ENCODE results near the gene SCNN1G.

Gene SCNN1G

DNA sequence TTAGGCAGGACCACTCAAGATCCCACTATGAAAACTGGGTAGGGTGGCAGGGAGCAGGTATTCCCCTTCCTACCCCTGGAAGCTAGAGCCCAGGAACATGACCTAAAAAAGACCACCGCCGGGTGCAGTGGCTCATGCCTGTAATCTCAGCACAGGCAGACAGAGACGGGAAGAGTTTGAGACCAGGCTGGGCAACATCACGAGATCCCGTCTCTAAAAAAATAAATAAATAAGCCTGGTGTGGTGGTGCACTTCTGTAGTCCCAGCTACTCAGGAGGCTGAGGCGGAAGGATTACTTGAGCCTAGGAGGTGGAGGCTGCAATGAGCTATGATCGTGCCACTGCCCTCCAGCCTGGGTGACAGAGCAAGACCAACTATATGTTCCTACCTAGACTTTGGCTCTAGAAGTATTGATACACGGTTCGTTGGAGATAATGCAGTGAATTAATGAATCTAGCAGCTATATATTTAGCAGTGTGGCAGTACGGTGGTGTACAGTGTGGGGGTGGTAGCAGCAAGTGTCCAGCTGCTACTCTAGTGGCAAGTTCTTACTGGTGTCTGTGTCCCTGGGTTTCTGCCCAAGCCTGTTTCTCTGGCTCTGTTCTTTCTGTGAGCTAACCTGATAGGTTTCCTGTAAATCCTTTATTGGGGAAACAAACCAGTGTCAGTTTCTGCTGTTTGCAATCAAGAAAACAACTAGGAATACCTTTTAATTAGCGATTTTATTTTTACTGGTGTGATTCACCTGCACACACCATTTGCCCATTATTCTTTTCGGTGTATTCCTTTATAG is 30.0 kb upstream of the SCNN1G start:
- DNase-seq (ENCODE audit: low read depth) = no peak

DNA sequence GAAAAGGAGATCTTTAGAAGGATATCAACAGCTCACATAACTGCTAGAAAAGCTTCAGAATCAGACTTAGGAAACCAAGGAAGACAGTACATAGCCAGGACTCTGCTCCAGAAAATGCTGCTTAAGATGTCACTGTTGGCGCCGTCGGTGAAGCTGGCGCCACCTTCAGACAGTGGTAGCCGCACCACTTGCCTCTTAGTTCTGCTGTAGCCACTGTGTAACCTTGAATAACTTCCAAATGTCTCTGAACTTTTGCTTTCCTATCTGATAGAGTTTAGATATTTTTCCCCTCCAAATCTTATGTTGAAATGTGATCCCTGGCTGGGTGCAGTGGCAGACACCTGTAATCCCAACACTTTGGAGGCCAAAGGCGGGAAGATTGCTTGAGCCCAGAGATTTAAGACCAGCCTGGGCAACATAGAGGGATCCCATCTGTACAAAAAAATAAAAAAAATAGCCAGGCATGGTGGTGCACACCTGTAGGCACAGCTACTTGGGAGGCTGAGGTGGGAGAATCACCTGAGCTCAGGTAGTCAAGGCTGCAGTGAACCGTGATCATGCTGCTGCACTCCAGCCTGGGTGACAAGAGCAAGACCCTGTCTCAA is 27.0 kb upstream of the SCNN1G start:
- DNase-seq (ENCODE audit: low read depth) = no peak

DNA sequence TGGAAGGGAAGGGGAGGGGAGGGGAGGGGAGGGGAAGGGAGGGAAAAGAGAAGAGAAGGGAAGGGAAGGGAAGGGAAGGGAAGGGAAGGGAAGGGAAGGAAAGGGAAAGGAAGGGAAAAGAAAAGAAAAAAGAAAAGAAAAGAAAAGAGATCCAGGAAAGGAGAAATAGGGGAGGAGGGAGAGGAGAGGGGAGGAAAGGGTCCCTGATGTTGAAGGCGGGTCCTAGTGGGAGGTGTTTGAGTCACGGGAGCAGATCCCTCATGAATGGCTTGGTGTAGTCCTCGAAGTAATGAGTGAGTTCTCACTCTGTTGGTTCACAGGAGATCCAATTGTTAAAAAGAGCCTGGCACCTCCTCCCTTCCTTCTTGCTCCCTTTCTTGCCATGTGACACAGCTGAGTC is 26.4 kb upstream of the SCNN1G start:
- no peak for DNase-seq (ENCODE audit: low read depth)

DNA sequence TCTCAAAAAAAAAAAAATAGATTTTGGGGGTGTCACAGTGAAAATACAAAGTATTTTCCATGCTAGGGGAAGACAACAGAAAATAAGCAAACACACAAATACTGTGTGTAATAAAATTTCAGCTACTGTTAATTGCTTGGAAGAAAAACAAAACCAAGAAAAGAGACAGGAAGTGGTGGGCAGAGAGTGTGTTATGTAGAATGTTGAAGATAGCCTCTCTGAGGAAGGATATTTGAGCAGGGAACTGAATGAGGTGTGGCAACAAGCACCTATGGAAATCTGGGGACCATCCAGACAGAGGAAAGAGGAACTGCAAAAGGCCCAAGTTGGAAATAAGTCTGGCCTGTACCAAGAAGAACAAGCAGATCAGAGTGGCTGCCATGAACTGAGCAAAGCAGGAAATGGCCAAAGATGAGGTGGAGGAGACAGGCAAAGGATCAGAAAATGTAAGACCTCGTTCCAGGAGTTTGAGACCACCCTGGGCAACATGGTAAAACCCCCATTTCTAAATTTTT is 25.5 kb upstream of the SCNN1G start:
- no peak for DNase-seq (ENCODE audit: low read depth)

DNA sequence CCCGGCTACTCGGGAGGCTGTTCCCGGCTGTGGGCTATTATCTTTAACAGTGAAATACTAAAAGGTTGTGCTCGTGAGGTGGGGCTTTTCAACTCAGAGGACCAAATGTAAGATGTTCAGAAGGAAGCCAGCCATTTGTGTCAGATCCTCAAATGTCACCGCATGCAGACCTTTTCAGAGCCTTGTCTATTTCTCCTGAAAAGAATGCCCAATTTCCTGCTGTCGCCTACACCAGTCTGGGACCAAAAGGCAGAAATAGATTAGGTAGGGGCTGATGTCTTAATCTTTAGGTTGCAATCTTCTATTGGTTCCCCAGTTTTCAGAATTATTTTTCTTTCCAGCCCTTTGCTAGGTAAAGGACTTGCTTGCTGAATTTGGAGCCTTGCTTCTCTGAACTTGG is 24.4 kb upstream of the SCNN1G start:
- DNase-seq (ENCODE audit: low read depth) = no peak

DNA sequence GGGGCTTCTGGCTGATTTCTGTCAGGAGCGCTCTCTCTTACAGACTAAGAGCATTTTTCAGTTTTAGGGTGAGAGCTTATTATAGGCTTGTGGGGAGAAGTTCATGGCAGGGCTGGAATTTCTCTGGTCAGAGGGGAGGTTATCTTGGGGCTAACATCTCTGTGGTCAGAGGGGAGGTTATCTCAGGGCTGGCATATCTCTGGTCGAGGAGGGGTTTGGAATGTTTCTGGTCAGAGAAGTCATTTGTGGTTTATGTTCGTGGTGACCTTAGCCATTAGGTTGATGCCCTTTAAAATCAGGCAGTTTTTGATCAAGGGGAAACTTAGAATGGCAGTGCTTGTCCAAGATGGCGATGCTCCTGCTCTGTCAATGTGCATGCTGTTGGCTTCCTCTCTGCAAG is 22.5 kb upstream of the SCNN1G start:
- no peak for DNase-seq (ENCODE audit: low read depth)

DNA sequence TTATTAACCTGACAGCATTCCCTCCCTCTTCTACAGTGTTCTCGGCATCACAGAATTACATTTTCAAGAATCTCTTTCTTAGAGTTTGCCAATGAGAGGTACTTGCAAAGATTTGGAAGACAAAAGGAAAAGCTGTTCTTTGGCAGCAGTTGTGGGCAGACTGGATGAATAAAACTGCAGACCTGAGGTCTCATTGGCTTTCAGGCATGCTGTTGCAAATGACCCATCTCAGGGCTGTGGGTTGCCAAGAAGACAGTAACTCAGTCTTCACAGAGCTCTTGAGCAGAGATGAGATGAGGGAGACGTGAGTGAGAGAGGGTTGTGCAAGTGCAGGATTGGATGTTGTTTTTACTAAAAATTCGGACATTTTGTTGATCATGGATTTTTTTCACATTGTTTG is 22.0 kb upstream of the SCNN1G start:
- no peak for DNase-seq (ENCODE audit: low read depth)

DNA sequence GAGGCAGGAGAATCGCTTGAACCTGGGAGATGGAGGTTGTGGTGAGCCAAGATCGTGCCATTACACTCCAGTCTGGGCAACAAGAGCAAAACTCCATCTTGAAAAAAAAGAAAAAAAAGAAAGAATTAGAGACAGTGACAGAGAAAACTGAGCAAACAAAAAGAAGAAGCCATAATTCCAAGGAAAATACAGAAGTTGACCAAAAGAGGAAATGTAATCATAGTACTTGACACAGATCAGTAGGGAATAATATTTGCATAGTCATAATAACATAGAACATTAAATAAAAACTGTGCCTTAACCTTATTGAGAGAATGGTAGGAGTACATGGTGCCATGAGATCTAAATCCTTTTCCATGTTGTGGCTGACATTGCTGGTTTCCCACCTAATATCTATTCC is 18.6 kb upstream of the SCNN1G start:
- no peak for DNase-seq (ENCODE audit: low read depth)

DNA sequence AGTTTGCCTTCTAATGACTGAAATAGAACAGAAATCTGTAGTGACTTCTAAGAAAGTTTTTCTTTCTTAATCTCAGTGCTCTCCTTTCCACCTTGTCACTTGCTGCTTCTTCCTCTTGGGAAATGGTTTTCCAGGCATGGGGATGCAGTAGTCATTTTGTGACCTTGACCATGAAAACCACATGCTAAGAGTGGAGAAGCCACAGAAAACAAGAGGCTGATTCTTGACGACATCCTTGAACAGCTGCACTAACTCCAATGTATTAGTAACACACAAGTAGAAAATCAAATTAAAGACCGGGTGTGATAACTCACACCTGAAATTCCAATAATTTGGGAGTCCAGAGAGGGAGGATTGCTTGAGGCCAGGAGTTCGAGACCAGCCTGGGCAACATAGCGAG is 17.8 kb upstream of the SCNN1G start:
- no peak for DNase-seq (ENCODE audit: low read depth)

DNA sequence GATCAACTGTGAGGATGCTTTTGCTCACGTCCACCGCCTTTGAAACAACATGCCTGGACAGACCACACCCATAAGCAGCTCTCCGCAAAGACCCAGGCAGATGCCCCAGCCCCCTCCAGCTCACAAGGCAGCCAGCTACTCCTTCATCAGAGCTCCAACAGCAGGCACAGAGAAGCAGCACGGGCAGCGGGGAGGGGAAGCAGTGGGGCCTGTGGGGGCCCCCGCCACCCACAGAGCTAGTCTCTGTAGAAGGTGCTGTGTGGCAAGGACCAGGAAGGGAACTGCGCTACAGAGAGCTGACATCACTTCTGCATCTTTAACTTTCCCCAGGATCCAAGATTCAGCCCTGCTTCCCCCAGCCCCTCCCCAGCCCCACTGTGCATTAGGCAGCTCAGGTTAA is 10.0 kb upstream of the SCNN1G start:
- DNase-seq (ENCODE audit: low read depth) = no peak

DNA sequence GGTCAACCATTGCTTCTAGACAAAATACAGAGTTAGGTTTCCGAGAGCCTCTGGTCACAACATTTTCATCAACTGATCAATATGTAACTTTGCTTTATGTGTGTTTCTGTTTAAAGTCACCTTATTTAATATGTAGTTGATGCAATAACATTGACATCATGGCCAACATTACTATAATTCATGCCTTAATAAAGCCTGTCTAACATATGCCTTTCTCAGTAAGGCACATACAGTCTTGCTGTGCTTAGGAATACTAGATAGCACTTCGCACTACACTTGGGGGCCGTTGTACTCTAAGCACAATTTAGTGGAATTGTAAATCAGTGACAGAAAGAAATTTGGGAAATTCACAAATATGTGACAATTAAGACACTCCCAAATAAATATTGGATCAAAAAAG is 9.6 kb upstream of the SCNN1G start:
- no peak for DNase-seq (ENCODE audit: low read depth)

DNA sequence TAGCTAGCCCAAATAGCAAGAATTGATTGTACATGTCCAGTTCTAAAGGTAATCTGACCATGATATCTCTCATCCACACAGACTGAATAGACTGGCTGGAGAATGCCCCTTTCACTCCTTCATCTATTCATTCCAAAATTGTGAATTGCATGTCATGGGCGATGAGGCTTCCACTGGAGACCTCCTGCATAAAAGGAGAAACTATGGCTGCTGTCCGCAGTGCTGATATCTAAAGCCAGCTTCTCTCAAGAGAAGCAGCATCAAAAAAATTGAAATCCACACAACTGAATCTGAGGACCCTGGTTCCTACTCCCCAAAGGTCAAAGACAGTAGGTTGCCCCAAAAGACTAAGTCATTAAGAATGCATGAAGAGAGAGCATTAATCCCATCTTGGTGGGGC is 7.9 kb upstream of the SCNN1G start:
- no peak for DNase-seq (ENCODE audit: low read depth)

DNA sequence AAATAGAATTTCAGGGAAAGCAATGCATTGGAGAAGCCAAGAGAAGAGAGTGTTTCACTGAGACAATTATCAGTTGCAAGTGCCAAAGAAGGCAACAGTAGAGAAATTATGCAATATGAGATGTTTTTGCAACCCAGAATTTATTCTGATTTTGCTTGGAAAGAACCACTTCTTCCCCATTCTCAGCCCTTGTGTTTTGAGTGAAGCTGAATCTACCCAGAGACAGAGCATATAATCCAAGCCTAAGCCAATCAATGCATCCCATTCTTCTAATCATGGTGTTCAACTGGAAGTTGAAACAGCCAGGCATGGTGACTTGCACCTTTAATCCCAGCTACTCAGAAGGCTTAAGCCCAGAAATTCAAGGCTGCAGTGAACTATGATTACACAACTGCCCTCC is 6.9 kb upstream of the SCNN1G start:
- DNase-seq (ENCODE audit: low read depth) = no peak

DNA sequence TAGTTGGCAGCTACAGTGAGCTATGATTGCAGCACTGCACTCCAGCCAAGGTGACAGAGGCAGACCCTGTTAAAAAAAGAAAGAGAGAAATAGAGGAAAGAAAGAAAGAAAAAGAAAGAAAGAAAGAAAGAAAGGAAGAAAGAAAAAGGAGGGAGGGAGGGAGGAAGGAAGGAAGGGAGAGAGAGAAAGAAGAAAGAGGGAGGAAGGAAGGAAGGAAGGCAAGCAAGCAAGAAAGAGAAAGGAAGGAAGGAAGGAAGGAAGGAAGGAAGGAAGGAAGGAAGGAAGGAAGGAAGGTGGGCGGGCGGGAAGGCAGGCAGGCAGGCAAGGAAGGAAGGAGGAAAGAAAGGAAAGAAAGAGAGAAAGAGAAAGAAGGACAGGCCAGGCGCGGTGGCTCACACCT is 1.0 kb upstream of the SCNN1G start:
- DNase-seq (ENCODE audit: low read depth) = no peak

DNA sequence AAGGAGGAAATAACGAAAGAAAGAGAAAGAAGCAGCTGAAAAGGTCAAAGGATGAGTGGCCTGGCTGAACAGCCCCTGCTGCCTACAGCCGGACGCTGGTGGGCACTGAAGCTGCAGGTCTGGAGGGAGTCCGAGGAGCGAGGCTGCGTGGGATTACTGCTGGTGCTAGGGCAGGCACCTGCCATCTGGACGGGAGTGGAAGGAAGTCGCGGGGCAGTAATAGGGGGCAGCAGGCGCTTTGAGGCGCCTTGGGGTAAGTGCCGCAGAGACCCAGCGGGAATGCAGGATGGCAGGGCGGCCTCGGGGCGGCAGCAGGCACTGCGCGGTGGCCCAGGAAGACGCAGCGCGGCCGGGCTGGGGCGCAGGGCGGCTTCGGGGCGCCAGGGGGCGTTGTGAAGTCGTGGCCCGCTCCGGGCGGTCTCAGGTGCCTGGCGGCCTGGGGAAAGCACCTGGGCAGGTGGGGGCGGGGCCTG is 303 bp upstream of the SCNN1G start:
- DNase-seq (ENCODE audit: low read depth) = no peak

DNA sequence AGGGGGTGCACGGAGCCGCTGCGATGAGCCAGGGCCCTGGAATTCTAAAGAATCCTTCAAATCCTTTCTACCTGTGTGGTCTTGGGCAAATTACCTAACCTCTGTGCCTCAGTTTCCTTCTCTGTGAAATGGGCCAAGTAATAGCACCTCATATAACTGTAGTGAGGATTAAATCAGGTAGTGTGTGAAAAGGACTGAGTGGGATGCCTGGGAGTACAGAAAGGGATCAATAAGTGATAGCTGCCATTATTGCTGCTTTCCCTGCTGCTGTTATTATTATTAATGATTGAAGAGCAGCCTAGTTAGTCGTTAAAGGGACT is 958 bp downstream of the SCNN1G start:
- no peak for DNase-seq (ENCODE audit: low read depth)

DNA sequence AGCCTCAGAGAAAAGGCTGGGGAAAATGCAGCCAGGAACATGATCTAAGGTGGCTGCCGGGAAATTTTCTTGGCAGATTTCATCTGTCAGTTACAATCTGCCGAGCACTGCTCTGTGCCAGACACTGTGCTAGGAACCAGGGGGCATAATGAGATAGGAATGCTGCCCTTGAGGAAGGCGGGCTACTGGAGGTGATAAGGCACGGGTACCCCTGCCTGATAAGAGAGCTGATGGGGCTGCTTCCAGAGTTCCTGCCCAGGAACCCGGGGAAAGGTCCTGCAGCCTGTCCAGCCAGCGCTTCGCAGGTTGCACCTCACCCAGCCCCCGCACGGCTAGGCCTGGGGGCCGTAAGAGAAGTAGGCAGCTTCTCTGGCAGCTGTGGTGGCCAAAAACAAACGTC is 3.1 kb downstream of the SCNN1G start:
- no peak for DNase-seq (ENCODE audit: low read depth)

DNA sequence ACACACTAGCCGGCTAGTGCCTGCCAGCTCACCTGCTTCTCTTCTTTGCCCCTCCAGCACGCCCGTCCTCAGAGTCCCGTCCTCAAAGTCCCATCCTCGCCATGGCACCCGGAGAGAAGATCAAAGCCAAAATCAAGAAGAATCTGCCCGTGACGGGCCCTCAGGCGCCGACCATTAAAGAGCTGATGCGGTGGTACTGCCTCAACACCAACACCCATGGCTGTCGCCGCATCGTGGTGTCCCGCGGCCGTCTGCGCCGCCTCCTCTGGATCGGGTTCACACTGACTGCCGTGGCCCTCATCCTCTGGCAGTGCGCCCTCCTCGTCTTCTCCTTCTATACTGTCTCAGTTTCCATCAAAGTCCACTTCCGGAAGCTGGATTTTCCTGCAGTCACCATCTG is 3.6 kb downstream of the SCNN1G start:
- DNase-seq (ENCODE audit: low read depth) = no peak

DNA sequence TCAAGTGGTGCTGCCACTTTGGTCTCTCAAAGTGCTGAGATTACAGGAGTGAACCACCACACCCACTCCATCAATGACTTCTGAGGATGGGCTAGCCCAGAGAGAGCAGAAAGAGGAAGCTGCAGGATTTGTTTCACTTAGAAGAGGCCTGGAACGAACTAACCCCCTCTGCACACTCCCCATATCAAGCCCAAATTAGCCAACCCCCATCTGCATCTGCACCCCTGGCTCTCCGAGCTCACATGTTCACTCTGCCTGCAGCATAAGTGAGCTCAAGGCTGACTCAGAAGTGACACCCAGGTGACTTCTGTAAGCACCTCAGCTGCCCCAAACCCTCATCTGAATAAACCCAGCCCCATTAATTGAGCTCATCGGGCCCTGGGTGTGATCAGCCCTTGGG is 4.8 kb downstream of the SCNN1G start:
- no peak for DNase-seq (ENCODE audit: low read depth)

DNA sequence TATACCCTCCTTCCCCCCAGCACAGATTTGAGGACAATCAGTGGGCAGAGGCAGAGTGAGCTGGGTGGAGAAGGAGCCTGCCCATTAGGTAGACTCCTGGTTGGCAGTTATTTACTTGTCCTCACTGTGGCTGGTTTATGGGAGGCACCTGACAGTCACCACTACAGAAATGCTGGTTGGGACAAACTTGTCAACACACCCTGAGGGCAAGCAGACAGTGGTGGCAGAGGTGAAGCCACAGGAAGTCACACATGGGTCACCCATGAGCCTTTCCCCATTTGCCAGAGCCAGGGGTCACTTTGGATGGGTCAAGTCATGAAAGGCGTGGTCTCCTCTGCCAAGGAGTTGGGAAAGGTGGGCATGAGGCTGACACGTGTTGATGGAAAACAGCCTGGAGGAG is 6.4 kb downstream of the SCNN1G start:
- DNase-seq (ENCODE audit: low read depth) = no peak

DNA sequence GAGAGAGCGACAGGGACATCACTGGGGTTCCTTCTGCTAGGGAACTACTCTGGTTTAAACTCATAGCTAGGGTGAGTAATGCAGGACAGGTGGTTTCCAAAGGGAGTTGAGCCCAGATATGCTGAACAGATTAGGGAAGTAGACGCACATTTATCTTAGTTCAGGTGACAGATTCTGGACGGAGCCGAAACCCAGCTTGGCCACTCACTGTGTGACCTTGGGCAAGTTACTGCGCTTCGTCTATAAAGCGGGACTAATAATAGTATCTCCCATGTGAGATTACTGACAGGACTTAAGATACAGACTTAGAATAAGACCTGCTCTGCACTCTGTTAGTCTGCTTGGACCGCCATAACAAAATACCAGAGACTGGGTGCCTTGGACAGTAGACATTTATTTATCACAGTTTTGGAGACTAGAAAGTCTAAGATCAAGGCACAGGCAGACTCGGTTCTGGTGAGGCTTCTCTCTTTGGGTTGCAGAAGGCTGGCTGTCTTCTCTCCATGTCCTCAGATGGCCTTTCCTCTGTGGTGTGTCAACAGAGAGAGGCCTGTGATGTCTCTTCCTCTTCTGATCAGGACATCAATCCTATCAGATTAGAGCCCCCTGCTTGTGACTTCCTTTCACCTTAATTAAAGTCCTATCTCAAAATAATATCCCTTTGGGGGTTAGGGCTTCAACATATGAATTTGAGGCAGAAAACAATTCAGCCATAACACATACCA is 12.1 kb downstream of the SCNN1G start:
- no peak for DNase-seq (ENCODE audit: low read depth)

DNA sequence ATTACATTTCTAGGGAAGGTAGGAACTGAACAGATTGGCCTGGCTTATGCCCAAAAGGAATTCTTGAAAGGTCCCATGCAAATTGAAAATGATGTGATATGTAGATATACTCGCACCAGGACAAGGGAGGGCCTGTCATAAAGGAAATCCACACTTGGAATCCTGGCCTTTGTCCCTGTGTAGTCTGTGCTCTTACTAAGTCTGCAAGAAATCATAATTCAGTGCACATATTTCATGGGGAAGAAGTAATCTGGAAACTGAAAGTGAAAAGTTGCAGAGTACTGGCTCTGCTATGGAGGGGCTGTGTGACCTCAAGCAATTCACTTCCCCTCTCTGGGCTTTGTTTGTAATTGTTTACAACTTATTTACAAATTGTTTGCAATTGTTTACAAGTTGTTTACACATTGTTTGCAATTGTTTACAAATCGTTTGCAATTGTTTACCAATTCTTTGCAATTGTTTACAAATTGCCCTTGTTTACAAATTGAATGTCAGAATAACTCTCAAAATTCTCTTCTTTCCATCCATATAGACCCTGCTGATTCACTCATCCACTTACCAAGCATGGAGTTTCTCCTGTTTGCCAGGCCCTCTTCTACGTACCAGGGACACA is 12.9 kb downstream of the SCNN1G start:
- DNase-seq (ENCODE audit: low read depth) = no peak

DNA sequence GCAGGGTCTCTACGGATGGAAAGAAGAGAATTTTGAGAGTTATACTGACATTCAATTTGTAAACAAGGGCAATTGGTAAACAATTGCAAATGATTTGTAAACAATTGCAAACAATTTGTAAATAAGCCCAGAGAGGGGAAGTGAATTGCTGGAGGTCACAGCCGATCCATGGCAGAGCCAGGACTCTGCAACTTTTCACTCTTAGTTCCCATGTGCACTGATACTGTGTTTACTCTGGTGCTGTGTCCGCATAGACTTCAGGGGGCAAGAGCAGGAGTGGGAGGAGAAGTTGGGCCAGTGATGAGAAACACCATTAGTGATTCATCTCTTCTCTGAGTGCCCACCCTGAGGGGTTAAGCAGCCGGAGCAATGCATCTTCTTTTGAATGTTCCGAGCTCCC is 14.0 kb downstream of the SCNN1G start:
- DNase-seq (ENCODE audit: low read depth) = no peak
